Fibroblast of villous mesenchyme (primary cell): ENCODE data around the gene CADM4. TPM values are rescaled to one million over a fixed set of nuclear protein-coding genes. Genes with fewer than 3 reads are reported as not detected.
"Not testable (repeated sequence)": the region's sequence is repeated elsewhere in the genome, so short reads cannot be mapped to it uniquely, and the experiment has no call there.

Experiments
- DNase-seq: peaks from one replicate; pipeline ENCODE4 v3.0.0-alpha.2; 2010; ENCODE audit warnings: low read depth
- H3K4me3 ChIP-seq: 2 replicates; pipeline ENCODE4 v1.5.1; 2011; ENCODE audit warnings: low read depth, mild to moderate bottlenecking, low read length
- CTCF ChIP-seq: IDR thresholded peaks from 2 replicates; pipeline ENCODE4 v1.5.1; 2012; ENCODE audit warnings: low read depth, mild to moderate bottlenecking, low read length; ENCODE audit not compliant: insufficient read depth
- total RNA-seq: library from RNA; depleted of rRNA; stranded (reverse); fragments of >200 nt; gene quantifications from 2 replicates; pipeline ENCODE4 v1.2.3, GENCODE V29; 2012

Gene CADM4
- total RNA-seq, 1 donor: 22.0 TPM

DNA sequence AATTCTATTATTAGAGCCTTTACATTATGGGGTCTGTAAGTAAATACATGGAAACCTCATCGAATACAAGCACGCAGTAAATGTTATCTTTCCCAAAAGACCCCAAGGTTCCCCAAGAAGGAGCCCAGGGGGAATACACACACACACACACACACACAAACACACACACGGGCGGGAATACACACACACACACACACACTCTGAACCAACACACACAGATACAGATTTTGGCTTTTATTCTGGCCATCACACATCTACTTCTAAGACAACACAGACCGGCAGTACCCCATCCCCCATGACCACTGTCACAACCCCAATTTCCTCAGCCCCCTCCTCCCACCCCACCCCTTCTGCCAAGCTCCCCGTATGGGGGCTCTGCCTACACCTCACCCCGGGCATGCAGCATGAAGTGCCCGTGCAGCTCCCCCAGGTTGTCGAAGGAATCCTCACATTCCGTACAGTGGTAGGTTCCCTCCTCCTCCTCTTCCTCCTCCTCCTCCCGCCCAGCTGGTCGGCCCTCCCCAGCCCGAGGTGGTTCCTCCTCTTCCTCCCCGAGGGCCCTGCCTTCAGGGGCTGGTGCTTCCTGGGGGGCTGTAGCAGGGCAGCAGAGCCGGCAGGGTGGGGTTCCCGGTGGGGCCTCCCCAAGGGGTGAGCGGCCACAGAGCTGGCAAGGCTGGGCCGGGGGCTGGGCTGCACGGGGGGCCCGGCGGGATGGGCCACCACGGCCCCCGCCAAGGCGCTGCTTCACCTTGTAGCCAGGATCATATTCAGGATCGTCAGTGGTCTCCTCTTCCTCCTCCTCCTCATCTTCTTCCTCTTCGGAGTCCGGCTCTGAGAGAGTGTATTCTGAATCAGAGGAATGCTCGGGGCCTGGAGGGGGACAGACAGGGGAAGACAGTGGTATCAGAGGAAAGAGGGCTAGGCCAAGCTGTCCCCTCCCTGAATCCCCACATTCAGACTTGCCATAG, 32.1 kb downstream of the CADM4 start:
- no peak for TF ChIP-seq CTCF
- H3K4me3 ChIP-seq: no peak overlapping the region
- no peak for DNase-seq

- no peak for DNase-seq
- no peak overlapping the region for H3K4me3 ChIP-seq
- TF ChIP-seq CTCF: no peak
Measured at GRCh38 chr19:43606569-43607229, 33.0 kb downstream of the CADM4 start.

DNA sequence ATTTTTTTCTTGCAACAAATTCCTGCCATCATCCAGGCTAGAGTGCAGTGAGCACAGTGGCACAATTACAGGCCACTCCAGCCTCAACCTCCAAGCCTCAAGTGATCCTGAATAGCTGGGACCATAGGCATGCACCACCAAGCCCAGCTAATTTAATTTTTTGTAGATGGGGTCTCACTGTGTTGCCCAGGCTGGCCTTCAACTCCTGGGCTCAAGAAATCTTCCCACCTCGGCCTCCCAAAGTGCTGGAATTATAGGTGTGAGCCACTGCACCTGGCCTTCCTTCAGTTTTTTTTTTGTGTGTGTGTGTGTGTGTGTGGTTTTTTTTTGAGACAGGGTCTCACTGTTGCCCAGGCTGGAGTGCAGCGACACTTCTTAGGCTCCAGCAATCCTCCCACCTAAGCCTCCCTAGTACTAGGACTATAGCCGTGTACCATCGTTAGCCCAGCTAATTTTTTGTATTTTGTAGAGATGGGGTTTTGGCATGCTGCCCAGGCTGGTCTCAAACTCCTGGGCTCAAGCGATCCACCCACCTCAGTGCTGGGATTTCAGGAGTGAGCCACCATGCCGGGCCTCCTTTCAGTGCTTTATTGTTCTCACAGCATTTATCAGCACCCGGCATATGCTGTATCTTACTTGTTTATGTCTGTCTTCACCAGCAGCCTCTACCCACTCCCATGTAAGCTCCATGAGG, 33.6 kb downstream of the CADM4 start:
- TF ChIP-seq CTCF: no peak
- no peak for DNase-seq
- no peak overlapping the region for H3K4me3 ChIP-seq

DNA sequence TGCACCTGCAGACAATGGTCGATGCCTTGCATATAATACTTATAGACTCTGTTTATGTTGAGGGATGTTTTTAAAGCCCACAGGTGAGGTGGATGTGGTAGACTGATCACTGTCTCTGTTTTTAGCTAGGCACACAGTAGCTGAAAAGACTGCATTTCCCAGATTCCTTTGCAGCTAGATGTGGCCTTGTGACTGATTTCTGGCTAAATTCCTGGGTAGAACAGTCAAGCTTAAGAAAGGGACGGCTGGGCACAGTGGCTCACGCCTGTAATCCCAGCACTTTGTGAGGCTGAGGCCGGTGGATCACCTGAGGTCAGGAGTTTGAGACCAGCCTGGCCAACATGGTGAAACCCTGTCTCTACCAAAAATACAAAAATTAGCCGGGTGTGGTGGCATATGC, 39.3 kb downstream of the CADM4 start:
- not testable (repeated sequence) for H3K4me3 ChIP-seq, DNase-seq

DNA sequence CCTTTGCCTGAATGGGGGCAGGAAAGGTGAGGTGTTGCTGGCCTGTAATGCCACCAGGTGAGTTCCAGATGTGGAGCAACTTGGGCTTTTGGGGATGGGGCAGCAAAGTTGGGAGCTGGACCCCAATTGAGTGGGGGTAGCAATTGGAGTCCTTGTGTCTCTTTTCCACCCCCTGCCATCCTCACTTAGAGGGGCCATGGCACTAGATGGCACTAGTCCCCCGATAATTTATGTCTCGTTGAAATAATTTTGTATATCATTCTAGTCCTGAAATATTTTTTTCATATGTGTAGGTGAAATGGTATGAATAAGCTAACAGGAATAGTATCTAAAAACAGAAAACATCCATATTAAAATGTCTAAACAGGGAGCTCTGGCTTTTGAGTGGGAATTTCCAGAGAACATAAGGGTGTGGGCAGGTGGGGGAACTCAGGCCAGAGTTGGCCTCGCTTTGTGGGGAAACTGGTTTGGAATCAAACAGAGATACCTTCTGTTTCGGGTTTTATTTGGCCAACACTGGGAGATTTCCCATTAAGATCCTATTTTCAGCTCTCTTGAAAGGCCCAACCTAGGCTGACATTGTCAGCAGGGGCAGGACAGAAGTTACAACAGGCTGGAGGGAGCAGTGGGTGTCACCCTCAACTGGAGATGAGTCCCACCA, 39.9 kb downstream of the CADM4 start:
- TF ChIP-seq CTCF: no peak
- H3K4me3 ChIP-seq: no peak overlapping the region
- DNase-seq: no peak

DNA sequence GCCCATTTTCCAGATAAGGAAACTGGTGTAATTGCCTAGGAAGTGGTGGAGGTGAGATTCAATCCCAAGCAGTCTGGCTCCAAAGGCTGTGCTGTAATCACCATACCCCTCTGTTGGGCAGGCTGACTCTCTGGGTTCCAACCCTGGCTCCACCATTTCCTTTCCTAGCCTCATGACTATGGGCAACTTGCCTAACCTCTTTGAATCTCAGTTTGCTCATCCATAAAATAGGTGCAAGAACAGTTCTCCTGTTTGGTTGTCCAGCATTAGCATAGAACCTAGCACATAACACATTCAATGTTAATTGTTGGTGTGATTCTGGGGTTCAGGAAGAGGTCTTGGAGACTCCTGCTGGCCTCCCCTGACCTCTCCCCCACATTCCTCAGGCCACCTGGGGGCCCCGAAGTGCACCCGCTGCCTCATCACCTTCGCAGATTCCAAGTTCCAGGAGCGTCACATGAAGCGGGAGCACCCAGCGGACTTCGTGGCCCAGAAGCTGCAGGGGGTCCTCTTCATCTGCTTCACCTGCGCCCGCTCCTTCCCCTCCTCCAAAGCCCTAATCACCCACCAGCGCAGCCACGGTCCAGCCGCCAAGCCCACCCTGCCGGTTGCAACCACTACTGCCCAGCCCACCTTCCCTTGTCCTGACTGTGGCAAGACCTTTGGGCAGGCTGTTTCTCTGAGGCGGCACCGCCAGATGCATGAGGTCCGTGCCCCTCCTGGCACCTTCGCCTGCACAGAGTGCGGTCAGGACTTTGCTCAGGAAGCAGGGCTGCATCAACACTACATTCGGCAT, 41.0 kb downstream of the CADM4 start:
- DNase-seq: no peak
- H3K4me3 ChIP-seq: no peak overlapping the region
- TF ChIP-seq CTCF: no peak
